HG03520 (cell line): ENCODE data around the gene HSFX1.

Source experiments
- ATAC-seq: cut with Tn5 transposase; IDR thresholded peaks from one replicate; pipeline ENCODE4 v1.9.1; 2021; ENCODE audit warnings: mild to moderate bottlenecking, moderate library complexity; ENCODE audit not compliant: unreplicated experiment

HSFX1 gene

GRCh38 chrX:149804102-149804501 lies 30.2 kb downstream of the HSFX1 start:
- no peak for ATAC-seq

GRCh38 chrX:149807747-149808458 lies 34.0 kb downstream of the HSFX1 start:
- ATAC-seq: no peak

GRCh38 chrX:149818652-149819051 lies 44.8 kb downstream of the HSFX1 start:
- no peak for ATAC-seq

GRCh38 chrX:149819371-149819770 lies 45.5 kb downstream of the HSFX1 start:
- ATAC-seq: no peak

- no peak for ATAC-seq
Measured at GRCh38 chrX:149825424-149825823, 51.6 kb downstream of the HSFX1 start.
